ENCODE results near the gene ST3GAL6.

Gene ST3GAL6

GRCh38 chr3:98779541-98780335 is 16.6 kb downstream of the ST3GAL6 start:
- Histone ChIP-seq H4K20me1 (ENCODE audit: insufficient read depth, low read length) (no peaks in the 10 kb centered on the region), H3K27ac (ENCODE audit: low read length) (no peak overlapping the region; the same call in 1 of the 2 replicates), H3K4me2 (ENCODE audit: low read depth, low read length) (no peak overlapping the region), H3K36me3 (replicated peaks; ENCODE audit: insufficient read depth, low read length) (peaks cover 30% of the 10 kb centered on the region; the same call in 1 of the 2 replicates), H2AFZ (ENCODE audit: low read length) (no peak overlapping the region), H3K9me2 (replicated peaks; ENCODE audit: insufficient read depth, low read length) (no peaks in the 10 kb centered on the region), H3K79me2 (ENCODE audit: low read length) (peaks cover 93% of the 10 kb centered on the region), H3F3A (ENCODE audit: insufficient read depth, low read length) (peaks cover 25% of the 10 kb centered on the region), H3K9ac (ENCODE audit: low read length) (no peak overlapping the region), H3K4me3 (ENCODE audit: low read length) (no peak overlapping the region), H3K27me3 (replicated peaks; ENCODE audit: insufficient read depth, low read length) (no peaks in the 10 kb centered on the region), H3K9me3 (replicated peaks; ENCODE audit: insufficient read depth, low read length) (no peaks in the 10 kb centered on the region), H3K4me1 (ENCODE audit: low read length) (peaks cover 70% of the 10 kb centered on the region)
- no peak for TF ChIP-seq EZH2phosphoT487 (IDR thresholded peaks at IDR 0.05; ENCODE audit: low read length)
- no peak for TF ChIP-seq CTCF (IDR thresholded peaks at IDR 0.05; ENCODE audit: low read length)
- no peak for TF ChIP-seq EZH2 (optimal IDR thresholded peaks at IDR 0.05; ENCODE audit: low read depth, low read length)
- DNase-seq: no peak

GRCh38 chr3:98780343-98780742 is 17.2 kb downstream of the ST3GAL6 start:
- peaks cover 95% of the 10 kb centered on the region for H3K79me2 ChIP-seq (ENCODE audit: low read length)
- no peak overlapping the region for H2AFZ ChIP-seq (ENCODE audit: low read length)

GRCh38 chr3:98782824-98783500 is 19.8 kb downstream of the ST3GAL6 start:
- Histone ChIP-seq H3K79me2 (ENCODE audit: low read length) (peaks cover 96% of the 10 kb centered on the region), H3K27ac (ENCODE audit: low read length) (no peak overlapping the region), H4K20me1 (ENCODE audit: insufficient read depth, low read length) (0 out of 2 replicates have a peak, but pooled peaks cover 8% of the 10 kb centered on the region), H2AFZ (ENCODE audit: low read length) (no peak overlapping the region), H3K36me3 (replicated peaks; ENCODE audit: insufficient read depth, low read length) (peaks cover 21% of the 10 kb centered on the region; the same call in 1 of the 2 replicates), H3K9me3 (replicated peaks; ENCODE audit: insufficient read depth, low read length) (no peaks in the 10 kb centered on the region), H3K27me3 (replicated peaks; ENCODE audit: insufficient read depth, low read length) (no peaks in the 10 kb centered on the region), H3F3A (ENCODE audit: insufficient read depth, low read length) (peaks cover 18% of the 10 kb centered on the region), H3K4me3 (ENCODE audit: low read length) (no peak overlapping the region), H3K9me2 (replicated peaks; ENCODE audit: insufficient read depth, low read length) (no peaks in the 10 kb centered on the region), H3K4me2 (ENCODE audit: low read depth, low read length) (no peak overlapping the region), H3K4me1 (ENCODE audit: low read length) (peaks cover 65% of the 10 kb centered on the region), H3K9ac (ENCODE audit: low read length) (no peak overlapping the region)
- no peak for TF ChIP-seq EZH2phosphoT487 (IDR thresholded peaks at IDR 0.05; ENCODE audit: low read length)
- TF ChIP-seq EZH2 (optimal IDR thresholded peaks at IDR 0.05; ENCODE audit: low read depth, low read length): no peak
- no peak for TF ChIP-seq CTCF (IDR thresholded peaks at IDR 0.05; ENCODE audit: low read length)
- no peak for DNase-seq

More at GRCh38 chr3:98780343-98780742, 17.2 kb downstream of the ST3GAL6 start:
- Histone ChIP-seq H3K4me3 (ENCODE audit: low read length) (no peak overlapping the region), H3F3A (ENCODE audit: insufficient read depth, low read length) (peaks cover 23% of the 10 kb centered on the region), H4K20me1 (ENCODE audit: insufficient read depth, low read length) (no peaks in the 10 kb centered on the region), H3K9ac (ENCODE audit: low read length) (no peak overlapping the region), H3K9me2 (replicated peaks; ENCODE audit: insufficient read depth, low read length) (no peaks in the 10 kb centered on the region), H3K36me3 (replicated peaks; ENCODE audit: insufficient read depth, low read length) (peaks cover 30% of the 10 kb centered on the region; the same call in 1 of the 2 replicates), H3K9me3 (replicated peaks; ENCODE audit: insufficient read depth, low read length) (no peaks in the 10 kb centered on the region), H3K27ac (ENCODE audit: low read length) (no peak overlapping the region), H3K4me2 (ENCODE audit: low read depth, low read length) (no peak overlapping the region), H3K27me3 (replicated peaks; ENCODE audit: insufficient read depth, low read length) (no peaks in the 10 kb centered on the region), H3K4me1 (ENCODE audit: low read length) (peaks cover 69% of the 10 kb centered on the region)
- no peak for TF ChIP-seq EZH2 (optimal IDR thresholded peaks at IDR 0.05; ENCODE audit: low read depth, low read length)
- no peak for TF ChIP-seq CTCF (IDR thresholded peaks at IDR 0.05; ENCODE audit: low read length)
- TF ChIP-seq EZH2phosphoT487 (IDR thresholded peaks at IDR 0.05; ENCODE audit: low read length): no peak
- no peak for DNase-seq

All from MM.1S (cell line).